KOPT-K1 (cell line): Measurements from ENCODE around the gene KDF1.

Experiments used
- H3K27ac ChIP-seq: fragments of 200-600 bp; sonication (generic); 2 replicates; pipeline ENCODE4 v1.5.1; 2016; ENCODE audit warnings: antibody characterized with exemption, mild to moderate bottlenecking, low read depth, low read length; ENCODE audit not compliant: poor library complexity, severe bottlenecking
- H3K36me3 ChIP-seq: fragments of 200-600 bp; sonication (generic); 2 replicates; pipeline ENCODE4 v1.5.1; 2017; ENCODE audit warnings: antibody characterized with exemption, mild to moderate bottlenecking, low read length, moderate library complexity; ENCODE audit not compliant: insufficient read depth
- H3K9me3 ChIP-seq: fragments of 200-600 bp; sonication (generic); 2 replicates; pipeline ENCODE4 v1.5.1; 2017; ENCODE audit warnings: antibody characterized with exemption, low read length, mild to moderate bottlenecking; ENCODE audit not compliant: insufficient read depth, poor library complexity, severe bottlenecking

KDF1 gene

DNA sequence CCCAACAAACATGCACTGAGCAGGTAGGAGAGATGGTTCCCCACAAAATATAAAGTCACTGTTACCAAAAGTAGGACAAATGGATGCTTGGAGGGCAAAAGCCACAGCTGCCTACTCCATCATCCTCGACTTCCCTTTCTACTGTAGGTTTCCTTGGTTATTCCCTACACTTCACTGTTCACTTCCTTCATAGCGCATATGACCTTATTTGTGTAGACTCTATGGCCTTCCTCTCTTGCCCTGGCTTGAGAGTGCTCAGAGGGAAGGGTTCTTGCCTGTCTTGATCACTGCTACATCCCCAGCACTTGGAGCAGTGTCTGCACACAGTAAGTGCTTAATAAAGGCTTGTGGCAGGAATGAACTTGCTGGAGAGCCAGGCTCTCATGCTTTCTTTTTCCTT, 18.6 kb upstream of the KDF1 start:
- Histone ChIP-seq H3K9me3 (no peaks in the 10 kb centered on the region), H3K36me3 (no peaks in the 10 kb centered on the region), H3K27ac (no peak overlapping the region)

DNA sequence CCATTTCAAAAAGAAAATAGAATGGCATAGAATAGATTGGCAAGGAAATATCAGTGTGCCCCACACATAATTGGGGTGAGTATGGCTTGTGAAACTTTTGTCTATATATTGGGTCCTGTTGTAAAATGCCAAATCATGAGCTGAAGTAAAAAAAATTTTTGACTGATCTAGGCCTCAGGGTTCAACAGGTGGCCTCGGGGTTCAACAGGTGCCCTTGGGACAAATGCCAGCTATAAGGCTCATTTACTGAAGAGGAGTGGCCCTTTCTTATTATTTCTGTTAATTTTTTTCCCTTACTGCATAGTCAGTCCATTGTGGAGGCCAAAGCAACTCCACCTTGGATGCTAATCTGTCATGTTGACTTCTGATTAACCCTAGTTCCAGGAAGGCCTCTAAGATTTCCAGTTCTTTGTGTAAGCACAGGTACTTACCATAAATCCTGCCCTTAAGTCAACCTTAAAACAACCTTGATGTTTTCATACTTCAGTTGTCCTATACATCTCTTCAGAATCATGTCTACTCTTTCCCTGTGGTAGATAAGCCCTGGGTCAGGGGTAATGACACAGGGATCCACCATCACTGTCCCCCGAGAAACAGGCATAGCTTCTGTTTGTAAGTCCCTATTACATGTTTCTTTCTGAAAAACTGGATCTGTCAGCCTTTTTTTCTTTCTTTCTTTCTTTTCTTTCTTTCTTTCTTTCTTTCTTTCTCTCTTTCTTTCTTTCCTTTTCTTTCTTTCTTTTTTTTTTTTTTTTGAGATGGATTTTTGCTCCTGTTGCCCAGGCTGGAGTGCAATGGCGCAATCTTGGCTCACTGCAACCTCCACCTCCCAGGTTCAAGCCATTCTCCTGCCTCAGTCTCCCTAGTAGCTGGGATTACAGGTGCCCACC, 16.6 kb upstream of the KDF1 start:
- no peaks in the 10 kb centered on the region for H3K36me3 ChIP-seq
- no peaks in the 10 kb centered on the region for H3K9me3 ChIP-seq
- H3K27ac ChIP-seq: no peak overlapping the region

GRCh38 chr1:26972821-26973220, 12.6 kb upstream of the KDF1 start:
- no peaks in the 10 kb centered on the region for H3K36me3 ChIP-seq
- H3K27ac ChIP-seq: no peak overlapping the region
- H3K9me3 ChIP-seq: no peaks in the 10 kb centered on the region

DNA sequence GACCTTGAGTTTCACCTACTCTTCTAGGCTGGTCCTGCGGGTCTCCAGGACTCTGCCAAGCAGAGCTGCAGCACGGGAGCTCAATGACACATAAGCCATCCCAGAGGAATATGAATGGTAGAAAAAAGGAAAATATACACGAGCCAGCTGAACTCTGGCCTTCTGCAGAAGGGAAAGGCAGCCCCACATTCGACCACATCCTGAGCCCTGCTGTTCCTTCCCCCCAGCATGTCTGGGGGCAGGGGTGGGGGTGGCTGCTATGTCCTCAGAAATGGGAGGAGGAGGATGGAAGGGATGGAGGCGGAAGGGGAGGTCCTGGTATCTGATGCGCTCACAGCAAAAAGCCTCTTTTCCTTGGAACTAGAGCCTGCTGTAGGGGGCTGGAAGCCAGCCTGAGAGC, 12.1 kb upstream of the KDF1 start:
- Histone ChIP-seq H3K27ac (no peak overlapping the region), H3K36me3 (no peaks in the 10 kb centered on the region), H3K9me3 (no peaks in the 10 kb centered on the region)

GRCh38 chr1:26971590-26971989, 11.3 kb upstream of the KDF1 start:
- Histone ChIP-seq H3K9me3 (no peaks in the 10 kb centered on the region), H3K36me3 (no peaks in the 10 kb centered on the region), H3K27ac (no peak overlapping the region)

- no peaks in the 10 kb centered on the region for H3K36me3 ChIP-seq
- no peaks in the 10 kb centered on the region for H3K9me3 ChIP-seq
- H3K27ac ChIP-seq: no peak overlapping the region
These were observed 10.5 kb upstream of the KDF1 start for GRCh38 chr1:26970810-26971209.

DNA sequence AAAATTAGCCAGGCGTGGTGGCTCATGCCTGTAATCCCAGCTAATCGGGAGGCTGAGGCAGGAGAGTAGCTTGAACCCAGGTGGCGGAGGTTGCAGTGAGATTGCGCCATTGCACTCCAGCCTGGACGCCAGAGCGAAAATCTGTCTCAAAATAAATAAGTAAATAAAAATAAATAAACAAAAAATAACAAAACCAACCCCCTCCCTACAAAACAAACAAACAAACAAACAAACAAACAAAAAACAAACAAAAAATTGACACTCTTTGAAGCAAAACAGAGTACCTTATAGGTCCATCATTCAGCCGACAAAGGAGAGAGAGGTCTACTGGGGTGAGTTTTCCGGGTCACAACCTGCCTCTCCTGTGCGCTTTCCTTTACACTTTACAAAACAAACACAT, 5.4 kb upstream of the KDF1 start:
- no peak overlapping the region for H3K27ac ChIP-seq
- H3K36me3 ChIP-seq: no peaks in the 10 kb centered on the region
- no peaks in the 10 kb centered on the region for H3K9me3 ChIP-seq

- no peaks in the 10 kb centered on the region for H3K36me3 ChIP-seq
- no peak overlapping the region for H3K27ac ChIP-seq
- no peaks in the 10 kb centered on the region for H3K9me3 ChIP-seq
These were observed 4.9 kb upstream of the KDF1 start for GRCh38 chr1:26965213-26965612.

- no peaks in the 10 kb centered on the region for H3K9me3 ChIP-seq
- no peak overlapping the region for H3K27ac ChIP-seq
- H3K36me3 ChIP-seq: no peaks in the 10 kb centered on the region
These were observed 1.6 kb upstream of the KDF1 start for GRCh38 chr1:26961826-26962225.

DNA sequence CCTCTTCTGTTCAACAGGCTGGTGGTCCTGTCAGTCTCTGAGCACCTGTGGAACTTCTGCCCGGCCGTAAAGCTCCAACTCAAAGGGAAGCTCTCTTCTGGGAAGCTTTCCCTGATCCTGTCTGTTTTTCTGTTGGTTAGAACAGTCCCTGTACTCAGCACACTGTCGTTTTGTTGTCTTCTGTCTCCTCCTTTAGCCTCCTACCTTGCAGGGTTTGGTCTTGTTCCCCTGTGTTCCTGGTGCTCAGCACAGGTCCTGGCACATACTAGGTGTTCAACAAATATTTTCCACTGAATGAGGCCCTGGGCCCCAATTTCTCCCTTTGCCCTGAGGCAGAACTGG, 328 bp upstream of the KDF1 start:
- no peaks in the 10 kb centered on the region for H3K36me3 ChIP-seq
- H3K27ac ChIP-seq: no peak overlapping the region

GRCh38 chr1:26959270-26959669, 998 bp downstream of the KDF1 start:
- Histone ChIP-seq H3K9me3 (no peaks in the 10 kb centered on the region), H3K36me3 (no peaks in the 10 kb centered on the region), H3K27ac (no peak overlapping the region)

More for the DNA sequence above, 328 bp upstream of the KDF1 start:
- H3K9me3 ChIP-seq: no peaks in the 10 kb centered on the region

DNA sequence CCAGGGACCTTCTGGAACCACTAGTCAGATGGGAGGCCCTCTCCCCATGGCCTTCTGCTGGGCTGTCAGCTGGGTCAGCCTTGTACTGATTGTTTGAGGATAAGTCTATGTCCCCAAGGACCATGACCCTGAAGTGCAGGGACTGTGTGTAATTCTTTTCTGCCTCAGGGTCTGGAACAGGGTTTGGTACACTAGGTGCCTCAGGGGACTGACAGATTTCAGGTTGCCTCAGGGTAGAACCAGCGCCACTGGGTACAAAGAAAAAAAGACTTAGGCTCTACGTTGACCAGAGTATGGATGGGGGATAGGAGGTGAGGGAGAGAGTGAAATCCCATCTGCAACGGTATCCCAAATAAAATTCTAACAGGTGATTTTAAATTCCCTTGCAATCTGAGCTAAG, 3.0 kb downstream of the KDF1 start:
- Histone ChIP-seq H3K9me3 (no peaks in the 10 kb centered on the region), H3K27ac (no peak overlapping the region), H3K36me3 (no peaks in the 10 kb centered on the region)

DNA sequence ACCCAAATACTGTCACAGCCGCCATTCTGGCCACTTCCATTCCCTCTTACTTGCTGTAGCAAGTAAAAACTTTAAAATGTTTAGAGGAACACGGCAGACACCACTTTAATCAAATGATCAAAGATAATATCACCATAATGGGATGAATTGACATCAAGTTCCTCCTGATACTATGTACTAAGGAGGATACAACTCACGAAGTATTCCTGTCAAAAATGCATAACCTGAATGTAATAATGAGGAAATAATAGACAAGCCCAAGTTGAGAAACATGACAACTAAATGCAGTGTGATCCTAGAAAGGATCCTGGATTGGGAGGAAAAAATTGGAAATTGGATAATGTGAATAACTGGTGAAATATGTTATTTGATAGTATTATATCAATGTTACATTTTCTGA, 3.9 kb downstream of the KDF1 start:
- no peak overlapping the region for H3K27ac ChIP-seq
- H3K9me3 ChIP-seq: no peaks in the 10 kb centered on the region
- H3K36me3 ChIP-seq: no peaks in the 10 kb centered on the region

GRCh38 chr1:26953374-26953773, 6.9 kb downstream of the KDF1 start:
- Histone ChIP-seq H3K27ac (no peak overlapping the region), H3K9me3 (no peaks in the 10 kb centered on the region), H3K36me3 (no peaks in the 10 kb centered on the region)

- Histone ChIP-seq H3K36me3 (peaks cover 9% of the 10 kb centered on the region), H3K27ac (no peak overlapping the region), H3K9me3 (no peaks in the 10 kb centered on the region)
These were observed 8.3 kb downstream of the KDF1 start for GRCh38 chr1:26951821-26952497.

DNA sequence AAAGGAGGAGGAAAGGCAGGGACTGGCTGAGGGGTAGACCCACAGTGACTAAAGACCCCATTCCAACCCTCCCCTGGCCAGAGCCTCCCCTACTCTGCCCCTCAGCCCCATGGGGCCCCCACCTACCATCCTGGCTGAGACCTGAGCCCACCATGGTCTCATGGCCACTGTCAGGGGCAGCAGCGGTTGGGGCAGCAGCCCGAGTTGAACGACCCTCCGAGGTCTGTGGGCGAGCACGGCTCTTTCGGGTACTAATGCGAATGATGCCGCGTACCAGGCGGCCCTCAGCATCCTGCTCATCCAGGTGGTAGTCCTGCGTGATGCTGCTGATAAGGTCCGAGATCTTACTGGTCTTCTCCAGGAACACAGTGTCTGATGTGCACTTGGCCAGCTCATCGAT, 9.1 kb downstream of the KDF1 start:
- peaks cover 16% of the 10 kb centered on the region for H3K36me3 ChIP-seq
- H3K27ac ChIP-seq: no peak overlapping the region
- H3K9me3 ChIP-seq: no peaks in the 10 kb centered on the region
